Nephron (organoid): ENCODE data around the gene KRTAP5-7.

Experiments
- H3K27ac Mint-ChIP-seq, 3 experiments: 2 replicates each; pipeline ENCODE4 v1.8.0; 2020; ENCODE audit warnings: mixed read lengths in 3 of 3, mild to moderate bottlenecking in 2 of 3, moderate library complexity in 1 of 3
- H3K27me3 Mint-ChIP-seq: 2 replicates; pipeline ENCODE4 v1.8.0; 2021; ENCODE audit warnings: low read depth, mild to moderate bottlenecking, moderate library complexity, mixed read lengths
- H3K36me3 Mint-ChIP-seq: 2 replicates; pipeline ENCODE4 v1.8.0; 2020; ENCODE audit warnings: low read depth, mixed read lengths
- H3K4me1 Mint-ChIP-seq: 2 replicates; pipeline ENCODE4 v1.8.0; 2020; ENCODE audit warnings: mixed read lengths
- H3K4me3 Mint-ChIP-seq, 3 experiments: 2 replicates each; pipeline ENCODE4 v1.8.0; 2020; ENCODE audit warnings: mild to moderate bottlenecking in 3 of 3, mixed read lengths in 3 of 3, moderate library complexity in 2 of 3
- H3K9me3 Mint-ChIP-seq: 2 replicates; pipeline ENCODE4 v1.8.0; 2020; ENCODE audit warnings: mixed read lengths
- TF ChIP-seq, protein P1 (sequence below), 3 experiments: fragments of 200-600 bp; sonication (generic); IDR thresholded peaks; one replicate each; pipeline ENCODE4 v1.5.0; 2021; ENCODE audit warnings: antibody characterized with exemption in 3 of 3; ENCODE audit not compliant: unreplicated experiment in 3 of 3

The KRTAP5-7 gene

DNA sequence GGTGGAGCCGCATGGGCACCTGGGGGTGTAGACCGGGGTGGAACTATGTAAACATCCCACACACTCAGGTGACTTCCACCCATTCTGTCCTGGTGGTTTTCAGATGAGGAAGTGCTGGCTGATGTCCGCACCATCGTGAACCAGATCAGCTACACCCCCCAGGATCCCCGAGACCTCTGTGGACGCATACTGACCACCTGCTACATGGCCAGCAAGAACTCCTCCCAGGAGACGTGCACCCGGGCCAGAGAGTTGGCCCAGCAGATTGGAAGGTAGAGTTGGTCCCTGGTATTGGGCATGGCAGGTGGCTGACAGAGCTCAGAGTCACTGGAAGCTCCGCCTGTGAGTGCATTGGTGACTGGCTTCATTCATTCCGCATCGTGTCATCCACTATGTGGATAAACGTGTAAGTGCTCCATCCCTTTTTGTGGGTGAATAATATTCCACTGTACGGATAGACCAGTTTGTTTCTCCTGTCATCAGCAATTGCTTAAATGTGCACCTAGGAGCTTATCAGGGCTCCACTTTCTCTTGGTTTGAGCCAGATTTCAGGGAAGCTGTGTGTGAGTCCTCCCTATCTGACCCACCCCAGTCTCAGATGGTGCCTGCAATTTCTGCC lies 44.2 kb upstream of the KRTAP5-7 start:
- H3K4me1 Mint-ChIP-seq = peaks cover 2% of the 10 kb centered on the region
- no peak overlapping the region for H3K4me3 Mint-ChIP-seq
- H3K27me3 Mint-ChIP-seq = no peaks in the 10 kb centered on the region
- no peak overlapping the region for H3K27ac Mint-ChIP-seq
- H3K9me3 Mint-ChIP-seq = no peaks in the 10 kb centered on the region
- TF ChIP-seq, protein P1, sequence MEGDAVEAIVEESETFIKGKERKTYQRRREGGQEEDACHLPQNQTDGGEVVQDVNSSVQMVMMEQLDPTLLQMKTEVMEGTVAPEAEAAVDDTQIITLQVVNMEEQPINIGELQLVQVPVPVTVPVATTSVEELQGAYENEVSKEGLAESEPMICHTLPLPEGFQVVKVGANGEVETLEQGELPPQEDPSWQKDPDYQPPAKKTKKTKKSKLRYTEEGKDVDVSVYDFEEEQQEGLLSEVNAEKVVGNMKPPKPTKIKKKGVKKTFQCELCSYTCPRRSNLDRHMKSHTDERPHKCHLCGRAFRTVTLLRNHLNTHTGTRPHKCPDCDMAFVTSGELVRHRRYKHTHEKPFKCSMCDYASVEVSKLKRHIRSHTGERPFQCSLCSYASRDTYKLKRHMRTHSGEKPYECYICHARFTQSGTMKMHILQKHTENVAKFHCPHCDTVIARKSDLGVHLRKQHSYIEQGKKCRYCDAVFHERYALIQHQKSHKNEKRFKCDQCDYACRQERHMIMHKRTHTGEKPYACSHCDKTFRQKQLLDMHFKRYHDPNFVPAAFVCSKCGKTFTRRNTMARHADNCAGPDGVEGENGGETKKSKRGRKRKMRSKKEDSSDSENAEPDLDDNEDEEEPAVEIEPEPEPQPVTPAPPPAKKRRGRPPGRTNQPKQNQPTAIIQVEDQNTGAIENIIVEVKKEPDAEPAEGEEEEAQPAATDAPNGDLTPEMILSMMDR (IDR thresholded peaks at IDR 0.05; ENCODE audit: unreplicated experiment in 3 of 3) = no peak
- peaks cover 61% of the 10 kb centered on the region for H3K36me3 Mint-ChIP-seq

DNA sequence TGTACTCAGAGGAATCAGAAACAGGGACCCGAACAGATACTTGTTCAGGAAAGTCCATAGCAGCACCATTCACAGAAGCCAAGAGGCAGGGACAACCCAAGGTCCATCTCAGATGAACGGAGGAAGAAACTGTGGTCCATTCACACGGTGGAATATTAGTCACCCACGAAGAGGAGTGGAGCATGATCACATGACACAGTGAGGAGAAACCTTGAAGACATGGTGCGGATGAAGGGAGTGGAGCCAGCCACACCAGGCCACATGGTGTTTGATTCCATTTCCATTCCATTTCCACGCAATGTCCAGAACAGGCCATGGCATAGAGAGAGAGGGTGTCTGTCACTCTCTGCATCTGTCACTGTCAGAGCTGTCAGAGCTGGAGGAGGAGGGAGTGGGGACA lies 43.4 kb upstream of the KRTAP5-7 start:
- H3K4me3 Mint-ChIP-seq = no peak overlapping the region
- H3K9me3 Mint-ChIP-seq = no peaks in the 10 kb centered on the region
- peaks cover 62% of the 10 kb centered on the region for H3K36me3 Mint-ChIP-seq
- no peak overlapping the region for H3K27ac Mint-ChIP-seq
- TF ChIP-seq, protein P1 (IDR thresholded peaks at IDR 0.05; ENCODE audit: unreplicated experiment in 3 of 3) = no peak
- peaks cover 11% of the 10 kb centered on the region for H3K4me1 Mint-ChIP-seq
- no peaks in the 10 kb centered on the region for H3K27me3 Mint-ChIP-seq

DNA sequence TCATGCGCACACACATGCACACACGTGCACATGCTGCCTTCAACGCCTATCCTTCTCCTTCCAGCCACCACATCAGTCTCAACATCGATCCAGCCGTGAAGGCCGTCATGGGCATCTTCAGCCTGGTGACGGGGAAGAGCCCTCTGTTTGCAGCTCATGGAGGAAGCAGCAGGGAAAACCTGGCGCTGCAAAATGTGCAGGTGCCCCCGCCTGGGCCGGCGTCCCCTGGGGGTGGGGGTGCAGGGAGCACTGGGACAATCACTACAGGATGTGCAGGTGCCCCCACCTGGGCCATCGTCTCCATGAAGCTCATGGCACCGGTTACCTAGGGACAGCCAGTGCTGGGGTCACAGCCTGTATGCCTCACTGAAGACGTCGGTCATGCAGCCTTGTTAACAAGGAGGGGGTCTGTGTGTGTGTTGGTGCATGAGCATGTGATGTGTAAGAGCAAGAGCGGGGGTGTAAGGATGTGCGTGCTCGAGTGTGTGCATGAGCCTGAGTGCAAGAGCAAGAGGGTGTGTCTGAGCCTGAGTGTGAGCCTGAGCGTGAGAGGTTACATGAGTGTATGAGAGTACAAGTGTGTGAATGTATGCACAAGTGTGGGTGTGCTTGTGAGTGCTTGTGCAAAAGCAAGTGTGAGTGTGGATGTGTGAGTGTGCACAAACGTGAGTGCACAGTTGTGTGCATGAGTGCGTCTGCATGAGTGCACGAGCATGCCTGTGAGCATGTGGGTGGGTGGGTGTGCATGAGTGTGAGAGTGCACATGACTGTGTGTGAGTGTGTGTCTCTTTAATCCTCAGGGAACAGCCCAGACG lies 42.6 kb upstream of the KRTAP5-7 start:
- no peaks in the 10 kb centered on the region for H3K9me3 Mint-ChIP-seq
- no peak overlapping the region for H3K4me3 Mint-ChIP-seq
- TF ChIP-seq, protein P1 (IDR thresholded peaks at IDR 0.05; ENCODE audit: unreplicated experiment in 3 of 3) = no peak
- no peak overlapping the region for H3K27ac Mint-ChIP-seq
- peaks cover 67% of the 10 kb centered on the region for H3K36me3 Mint-ChIP-seq
- no peaks in the 10 kb centered on the region for H3K27me3 Mint-ChIP-seq
- H3K4me1 Mint-ChIP-seq = peaks cover 18% of the 10 kb centered on the region

DNA sequence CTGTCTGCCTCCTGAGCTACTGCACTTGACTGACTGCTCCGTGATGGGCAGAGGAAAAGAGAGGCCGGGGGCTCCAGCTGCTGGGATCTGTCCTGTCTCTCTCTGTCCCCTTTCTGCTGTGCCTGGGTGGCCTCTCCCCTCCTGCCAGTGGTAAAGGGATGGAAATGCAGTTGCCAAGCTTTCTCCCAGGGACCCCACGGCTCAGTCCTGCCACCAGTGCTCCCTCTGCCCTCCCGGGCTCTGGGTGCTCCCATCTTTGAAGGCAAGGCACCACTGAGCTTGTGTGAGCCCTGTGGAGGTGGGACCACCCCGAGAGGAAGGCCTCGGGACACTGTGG lies 42.0 kb upstream of the KRTAP5-7 start:
- TF ChIP-seq, protein P1 (IDR thresholded peaks at IDR 0.05; ENCODE audit: unreplicated experiment in 3 of 3) = no peak
- Mint-ChIP-seq H3K9me3 (no peaks in the 10 kb centered on the region), H3K36me3 (peaks cover 63% of the 10 kb centered on the region), H3K4me3 (no peak overlapping the region), H3K4me1 (peaks cover 20% of the 10 kb centered on the region), H3K27me3 (no peaks in the 10 kb centered on the region), H3K27ac (no peak overlapping the region)

DNA sequence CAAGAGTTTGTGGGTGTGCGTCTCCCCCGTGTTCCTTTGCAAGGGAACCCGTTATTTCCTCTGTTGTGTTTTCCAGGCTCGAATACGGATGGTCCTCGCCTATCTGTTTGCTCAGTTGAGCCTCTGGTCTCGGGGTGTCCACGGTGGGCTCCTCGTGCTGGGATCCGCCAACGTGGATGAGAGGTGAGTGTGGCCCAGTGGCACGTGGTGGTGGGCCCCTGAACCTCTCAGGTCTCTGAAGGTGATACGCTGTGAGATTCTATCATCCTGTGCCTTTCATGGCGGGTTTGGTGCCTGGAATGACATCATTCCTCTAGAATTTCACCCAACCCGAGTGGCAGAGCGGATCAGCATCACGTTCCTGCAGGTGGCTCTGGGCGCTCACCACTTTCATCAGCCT lies 41.6 kb upstream of the KRTAP5-7 start:
- no peak overlapping the region for H3K4me3 Mint-ChIP-seq
- peaks cover 20% of the 10 kb centered on the region for H3K4me1 Mint-ChIP-seq
- no peak overlapping the region for H3K27ac Mint-ChIP-seq
- no peaks in the 10 kb centered on the region for H3K9me3 Mint-ChIP-seq
- TF ChIP-seq, protein P1 (IDR thresholded peaks at IDR 0.05; ENCODE audit: unreplicated experiment in 3 of 3) = no peak
- H3K27me3 Mint-ChIP-seq = no peaks in the 10 kb centered on the region
- peaks cover 61% of the 10 kb centered on the region for H3K36me3 Mint-ChIP-seq

DNA sequence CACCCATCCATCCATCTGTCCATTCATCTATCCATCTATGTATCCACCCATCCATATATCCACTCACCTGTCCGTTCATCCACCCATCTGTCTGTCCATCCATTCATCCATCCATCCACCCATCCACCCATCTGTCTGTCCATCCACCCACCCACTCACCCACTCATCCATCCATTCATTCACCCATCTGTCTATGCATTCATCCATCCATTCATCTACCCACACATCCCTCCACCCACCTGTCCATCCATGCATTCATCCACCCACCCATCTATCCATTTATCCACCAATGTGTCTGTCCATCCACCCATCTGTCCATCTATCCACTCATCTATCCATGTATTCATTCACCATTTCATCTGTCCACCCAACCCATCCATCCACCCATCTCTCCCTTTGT lies 40.7 kb upstream of the KRTAP5-7 start:
- Mint-ChIP-seq H3K27ac (no peak overlapping the region), H3K36me3 (peaks cover 61% of the 10 kb centered on the region), H3K27me3 (no peaks in the 10 kb centered on the region), H3K9me3 (no peaks in the 10 kb centered on the region), H3K4me3 (no peak overlapping the region), H3K4me1 (peaks cover 20% of the 10 kb centered on the region)
- TF ChIP-seq, protein P1 (IDR thresholded peaks at IDR 0.05; ENCODE audit: unreplicated experiment in 3 of 3) = no peak
